HepG2 (cell line): ENCODE results near the gene ZBTB8OS. TPM values are rescaled to one million over a fixed set of nuclear protein-coding genes. Genes with fewer than 3 reads are reported as not detected.

Experiments
- ATAC-seq: fragments of 200-7000 bp; cut with Tn5 transposase; 3 replicates; pipeline ENCODE4 v1.9.1; 2020; ENCODE audit warnings: mild to moderate bottlenecking, moderate library complexity
- BruUV-seq: library from RNA; stranded (reverse); fragments of 400-500 nt; replicated peaks from 2 replicates; lab custom pipeline; 2021; lab: Mats Ljungman, UMichigan
- CTCF ChIA-PET: fragments of 300-600 bp; formaldehyde crosslinking; extraction: SDS; loops from one replicate; lab custom pipeline; 2021; ENCODE audit warnings: low total read pairs, inconsistent platforms, low intra/inter-chr PET ratio; lab: Yijun Ruan, JAX
- POLR2A ChIA-PET: fragments of 350-600 bp; sonication (Branson Sonifier 250); formaldehyde crosslinking; loops from one replicate; lab custom pipeline; 2020; ENCODE audit warnings: antibody characterized with exemption, inconsistent platforms; lab: Yijun Ruan, JAX
- DNase-seq: peaks from one replicate; pipeline ENCODE4 v3.0.0-alpha.2; 2015; ENCODE audit warnings: low spot score
- FAIRE-seq: peaks from 3 replicates; lab custom pipeline; 2011; peaks lifted over from hg19 to GRCh38; lab: Jason Lieb, UNC
- H2AFZ ChIP-seq: one replicate; pipeline ENCODE4 v1.6.1; 2011; ENCODE audit warnings: low read length, inconsistent platforms
- H3K27ac ChIP-seq: fragments of 300-600 bp; 3 replicates; pipeline ENCODE4 v1.8.0; 2011; ENCODE audit warnings: mixed run types, mild to moderate bottlenecking, mixed read lengths, low read length, inconsistent platforms; ENCODE audit not compliant: insufficient read depth; ENCODE audit errors: extremely low read length
- H3K27me3 ChIP-seq, 2 experiments: fragments of 200-600 bp in 1 of 2; 2 replicates in 1 of 2; 3 replicates in 1 of 2; pipeline versions ENCODE4 v1.6.0 to v1.8.0; 2011; ENCODE audit warnings: low read length in 2 of 2, mild to moderate bottlenecking in 2 of 2, moderate library complexity in 2 of 2, inconsistent platforms in 1 of 2; ENCODE audit not compliant: insufficient read depth in 2 of 2, control insufficient read depth in 1 of 2
- H3K36me3 ChIP-seq, 2 experiments: fragments of 200-600 bp in 1 of 2; replicated peaks in 1 of 2; 2 replicates in 1 of 2; 3 replicates in 1 of 2; pipeline versions ENCODE4 v1.5.1 to v1.8.0; 2011; ENCODE audit warnings: low read length in 2 of 2, inconsistent platforms in 1 of 2; ENCODE audit not compliant: insufficient read depth in 2 of 2, control insufficient read depth in 1 of 2
- H3K4me1 ChIP-seq: 2 replicates; pipeline ENCODE4 v1.5.1; 2012; ENCODE audit warnings: low read length, inconsistent platforms; ENCODE audit not compliant: insufficient read depth
- H3K4me2 ChIP-seq: 2 replicates; pipeline ENCODE4 v1.6.0; 2011; ENCODE audit warnings: low read depth, low read length, inconsistent platforms
- H3K4me3 ChIP-seq, 3 experiments: fragments of 200-600 bp in 1 of 3; sonication (generic), shearing (Covaris generic) in 1 of 3; replicated peaks in 1 of 3; 2 replicates each; pipeline ENCODE4 v1.5.1; 2011 to 2016; ENCODE audit warnings: low read length in 3 of 3, inconsistent platforms in 2 of 3, low read depth in 2 of 3, mild to moderate bottlenecking in 2 of 3, control low read depth in 1 of 3, mixed read lengths in 1 of 3; ENCODE audit not compliant: insufficient read depth in 1 of 3
- H3K79me2 ChIP-seq: one replicate; pipeline ENCODE4 v1.6.1; 2011; ENCODE audit warnings: low read length, inconsistent platforms; ENCODE audit not compliant: insufficient read depth
- H3K9ac ChIP-seq: 2 replicates; pipeline ENCODE4 v1.6.0; 2011; ENCODE audit warnings: mild to moderate bottlenecking, low read depth, low read length, inconsistent platforms; ENCODE audit not compliant: insufficient read depth
- H3K9me3 ChIP-seq: 2 replicates; pipeline ENCODE4 v1.5.1; 2012; ENCODE audit warnings: mild to moderate bottlenecking, low read length
- H4K20me1 ChIP-seq: 2 replicates; pipeline ENCODE4 v1.6.0; 2011; ENCODE audit warnings: inconsistent platforms, mild to moderate bottlenecking, low read length, moderate library complexity; ENCODE audit not compliant: insufficient read depth
- ATF7 ChIP-seq, 2 experiments: fragments of 450-650 bp in 1 of 2; sonication (generic) in 1 of 2; formaldehyde crosslinking in 1 of 2; IDR thresholded peaks; 2 replicates each; pipeline versions ENCODE4 v1.4.0 to v1.6.1; 2016 to 2020; ENCODE audit warnings: antibody characterized with exemption in 1 of 2, mild to moderate bottlenecking in 1 of 2, missing genetic modification reagents in 1 of 2
- ERF ChIP-seq: IDR thresholded peaks from 2 replicates; pipeline ENCODE4 v1.6.1; 2018; ENCODE audit warnings: missing biosample characterization, missing genetic modification reagents
- MYNN ChIP-seq: sonication (generic); formaldehyde crosslinking; IDR thresholded peaks from 2 replicates; pipeline ENCODE4 v1.4.0; 2020; ENCODE audit warnings: mild to moderate bottlenecking, low read depth, missing genetic modification reagents
- SYNCRIP ChIP-seq: fragments of 200-400 bp; formaldehyde crosslinking; IDR thresholded peaks from 2 replicates; pipeline ENCODE4 v1.6.1; 2018; ENCODE audit warnings: mild to moderate bottlenecking, low read depth, low read length; ENCODE audit not compliant: insufficient read depth
- ZNF10 ChIP-seq: sonication (generic); formaldehyde crosslinking; IDR thresholded peaks from 2 replicates; pipeline ENCODE4 v1.4.0; 2020; ENCODE audit warnings: mild to moderate bottlenecking, low read depth, missing genetic modification reagents, borderline replicate concordance
- ZNF407 ChIP-seq: sonication (generic); formaldehyde crosslinking; IDR thresholded peaks from one replicate; pipeline ENCODE4 v1.5.1; 2020; ENCODE audit warnings: mild to moderate bottlenecking, missing genetic modification reagents; ENCODE audit errors: not compliant biosample characterization
- ZNF550 ChIP-seq: sonication (generic); formaldehyde crosslinking; IDR thresholded peaks from 2 replicates; pipeline ENCODE4 v1.4.0; 2020; ENCODE audit warnings: mild to moderate bottlenecking, missing genetic modification reagents, borderline replicate concordance
- ZXDC ChIP-seq: sonication (generic); formaldehyde crosslinking; IDR thresholded peaks from 2 replicates; pipeline ENCODE4 v1.5.0; 2020; ENCODE audit warnings: mild to moderate bottlenecking, missing genetic modification reagents
- WGBS: methylation state at CpG from one replicate; pipeline ENCODE4 v1.1.6; 2017; ENCODE audit warnings: low lambda C conversion rate; 5-methylcytosine and 5-hydroxymethylcytosine counted together
- in situ Hi-C: cut with HindIII; loops from 2 replicates; pipeline ENCODE4 v1.10.0; 2017; ENCODE audit warnings: low pct_unique_long_range_greater_than_20kb; ENCODE audit not compliant: extremely low pct_ligation_motif_present
- intact Hi-C: fragments of 100-400 bp; cut with micrococcal nuclease; formaldehyde crosslinking; loops from one replicate; pipeline ENCODE4 v1.10.0; 2022; ENCODE audit not compliant: unreplicated experiment
- polyA plus RNA-seq, 8 experiments: library from polyadenylated mRNA; depleted of rRNA in 3 of 8; stranded (reverse) in 7 of 8; unstranded in 1 of 8; fragments of >200 nt; fragmentation: Illumina TruSeq in 4 of 8; extraction: Trizol in 4 of 8; gene quantifications; 2 replicates each; pipeline versions ENCODE4 v1.2.1 to v1.2.3, GENCODE V29; 2011 to 2016; ENCODE audit warnings: low read depth in 4 of 8, missing spikeins in 1 of 8, mixed read lengths in 1 of 8; ENCODE audit not compliant: insufficient read depth in 1 of 8
- total RNA-seq, 5 experiments: library from RNA; depleted of rRNA; stranded (reverse); fragments of >200 nt; fragmentation: Illumina TruSeq; extraction: Trizol; gene quantifications; 2 replicates each; pipeline ENCODE4 v1.2.3, GENCODE V29; 2016; ENCODE audit warnings: low read depth in 1 of 5
- TF ChIP-seq, protein P1 (sequence below): sonication (generic); formaldehyde crosslinking; IDR thresholded peaks from 2 replicates; pipeline ENCODE4 v1.4.0; 2020; ENCODE audit warnings: missing genetic modification reagents
- TF ChIP-seq, protein P2 (sequence below): sonication (generic); formaldehyde crosslinking; IDR thresholded peaks from 2 replicates; pipeline ENCODE4 v1.4.0; 2020; ENCODE audit warnings: missing genetic modification reagents, mild to moderate bottlenecking, borderline replicate concordance

ZBTB8OS gene
- total and polyA plus RNA-seq, 2 of the 13 experiments (the other 11 are each of a cell fraction or from before 2014, with no cell fraction given) = 57.7 to 84.8 TPM

- Histone ChIP-seq H3K27me3 (no peaks in the 10 kb centered on the region; a peak in 1 of 5 replicates), H3K4me1 (no peaks in the 10 kb centered on the region), H3K9me3 (no peaks in the 10 kb centered on the region), H3K36me3 (peaks cover 4 to 31% of the 10 kb centered on the region in 2 experiments; a peak in 4 of 5 replicates), H2AFZ (no peak overlapping the region), H4K20me1 (no peaks in the 10 kb centered on the region), H3K9ac (no peak overlapping the region), H3K79me2 (no peaks in the 10 kb centered on the region), H3K4me3 (no peak overlapping the region), H3K27ac (no peak overlapping the region), H3K4me2 (no peak overlapping the region)
- no peak for FAIRE-seq
- BruUV-seq = no TSS peak
- CTCF ChIA-PET = no interaction called here
- WGBS = 95% methylated on average over 11 of the region's 11 CpGs
- no peak for ATAC-seq
- POLR2A ChIA-PET = no interaction called here
- in situ Hi-C loops = no loop called here
- DNase-seq = no peak
- intact Hi-C loops = no loop called here
- TF ChIP-seq, protein P1, sequence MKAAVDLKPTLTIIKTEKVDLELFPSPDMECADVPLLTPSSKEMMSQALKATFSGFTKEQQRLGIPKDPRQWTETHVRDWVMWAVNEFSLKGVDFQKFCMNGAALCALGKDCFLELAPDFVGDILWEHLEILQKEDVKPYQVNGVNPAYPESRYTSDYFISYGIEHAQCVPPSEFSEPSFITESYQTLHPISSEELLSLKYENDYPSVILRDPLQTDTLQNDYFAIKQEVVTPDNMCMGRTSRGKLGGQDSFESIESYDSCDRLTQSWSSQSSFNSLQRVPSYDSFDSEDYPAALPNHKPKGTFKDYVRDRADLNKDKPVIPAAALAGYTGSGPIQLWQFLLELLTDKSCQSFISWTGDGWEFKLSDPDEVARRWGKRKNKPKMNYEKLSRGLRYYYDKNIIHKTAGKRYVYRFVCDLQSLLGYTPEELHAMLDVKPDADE = no peak
- TF ChIP-seq, protein P2, sequence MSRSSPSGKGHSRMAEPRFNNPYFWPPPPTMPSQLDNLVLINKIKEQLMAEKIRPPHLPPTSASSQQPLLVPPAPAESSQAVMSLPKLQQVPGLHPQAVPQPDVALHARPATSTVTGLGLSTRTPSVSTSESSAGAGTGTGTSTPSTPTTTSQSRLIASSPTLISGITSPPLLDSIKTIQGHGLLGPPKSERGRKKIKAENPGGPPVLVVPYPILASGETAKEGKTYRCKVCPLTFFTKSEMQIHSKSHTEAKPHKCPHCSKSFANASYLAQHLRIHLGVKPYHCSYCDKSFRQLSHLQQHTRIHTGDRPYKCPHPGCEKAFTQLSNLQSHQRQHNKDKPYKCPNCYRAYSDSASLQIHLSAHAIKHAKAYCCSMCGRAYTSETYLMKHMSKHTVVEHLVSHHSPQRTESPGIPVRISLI (CRISPR knock-in tag) = no peak
- TF ChIP-seq MYNN (CRISPR knock-in tag) (no peak), ERF (CRISPR knock-in tag) (no peak), ZNF407 (CRISPR knock-in tag) (no peak), ZNF550 (CRISPR knock-in tag) (no peak), ATF7 (IDR thresholded peaks at IDR 0.05) (no peak), ATF7 (CRISPR knock-in tag; IDR thresholded peaks at IDR 0.05) (no peak), SYNCRIP (no peak), ZXDC (CRISPR knock-in tag) (no peak), ZNF10 (CRISPR knock-in tag) (no peak)
Measured at GRCh38 chr1:32627596-32628162, 22.7 kb downstream of the ZBTB8OS start.
